DOHH2 (cell line): ENCODE data around the gene MUC5AC.

Source experiments
- H3F3A ChIP-seq: fragments of 200-600 bp; sonication (generic), shearing (Covaris generic); 2 replicates; pipeline ENCODE4 v1.6.0; 2016; ENCODE audit warnings: antibody characterized with exemption, mild to moderate bottlenecking; ENCODE audit not compliant: control insufficient read depth, insufficient read depth
- H3K27ac ChIP-seq: fragments of 200-600 bp; sonication (generic); 2 replicates; pipeline ENCODE4 v1.5.1; 2014; ENCODE audit warnings: low read depth, mild to moderate bottlenecking, low read length, moderate library complexity
- H3K27me3 ChIP-seq: fragments of 200-600 bp; sonication (generic); 2 replicates; pipeline ENCODE4 v1.6.1; 2014; ENCODE audit warnings: mild to moderate bottlenecking, low read length, mixed read lengths; ENCODE audit not compliant: control insufficient read depth
- H3K36me3 ChIP-seq: fragments of 200-600 bp; sonication (generic); 2 replicates; pipeline ENCODE4 v1.6.1; 2014; ENCODE audit warnings: mild to moderate bottlenecking, low read length, moderate library complexity, mixed read lengths; ENCODE audit not compliant: control insufficient read depth
- H3K4me1 ChIP-seq: fragments of 200-600 bp; sonication (generic); 2 replicates; pipeline ENCODE4 v1.6.1; 2014; ENCODE audit warnings: mild to moderate bottlenecking, low read length, mixed read lengths; ENCODE audit not compliant: control insufficient read depth
- H3K4me2 ChIP-seq: fragments of 200-600 bp; sonication (generic); 2 replicates; pipeline ENCODE4 v1.6.0; 2014; ENCODE audit warnings: mild to moderate bottlenecking, low read length, moderate library complexity
- H3K4me3 ChIP-seq: fragments of 200-600 bp; sonication (generic); 2 replicates; pipeline ENCODE4 v1.5.1; 2014; ENCODE audit warnings: mild to moderate bottlenecking, low read length, mixed read lengths
- H3K79me2 ChIP-seq: fragments of 200-600 bp; sonication (generic); 2 replicates; pipeline ENCODE4 v1.6.1; 2014; ENCODE audit warnings: mild to moderate bottlenecking, low read length, mixed read lengths; ENCODE audit not compliant: control insufficient read depth
- H3K9me2 ChIP-seq: fragments of 200-600 bp; sonication (generic); replicated peaks from 2 replicates; pipeline ENCODE4 v1.6.1; 2014; ENCODE audit warnings: mild to moderate bottlenecking, low read length, mixed read lengths; ENCODE audit not compliant: control insufficient read depth
- H3K9me3 ChIP-seq: fragments of 200-600 bp; sonication (generic); 2 replicates; pipeline ENCODE4 v1.6.1; 2014; ENCODE audit warnings: antibody characterized with exemption, low read length, mixed read lengths; ENCODE audit not compliant: control insufficient read depth, insufficient read depth
- H4K20me1 ChIP-seq: fragments of 200-600 bp; sonication (generic); 2 replicates; pipeline ENCODE4 v1.6.0; 2014; ENCODE audit warnings: low read depth, mild to moderate bottlenecking, antibody characterized with exemption, low read length, moderate library complexity; ENCODE audit not compliant: control insufficient read depth, insufficient read depth
- CTCF ChIP-seq: fragments of 200-600 bp; sonication (generic); IDR thresholded peaks from one replicate; pipeline ENCODE4 v1.5.1; 2014; ENCODE audit warnings: antibody characterized with exemption, mild to moderate bottlenecking, low read depth, low read length; ENCODE audit not compliant: poor library complexity, severe bottlenecking
- EZH2phosphoT487 ChIP-seq: fragments of 200-600 bp; sonication (generic); IDR thresholded peaks from 2 replicates; pipeline ENCODE4 v1.6.1; 2017; ENCODE audit warnings: borderline replicate concordance, mild to moderate bottlenecking, antibody characterized with exemption, low read length, moderate library complexity, mixed read lengths

The MUC5AC gene

GRCh38 chr11:1218788-1219445, 61.2 kb downstream of the MUC5AC start:
- Histone ChIP-seq H3K4me2 (no peak overlapping the region), H3K9me2 (no peaks in the 10 kb centered on the region), H3K27me3 (no peaks in the 10 kb centered on the region), H4K20me1 (no peaks in the 10 kb centered on the region), H3K36me3 (no peaks in the 10 kb centered on the region), H3K4me1 (no peaks in the 10 kb centered on the region), H3K27ac (no peak overlapping the region), H3F3A (no peaks in the 10 kb centered on the region), H3K79me2 (no peaks in the 10 kb centered on the region), H3K4me3 (no peak overlapping the region), H3K9me3 (no peaks in the 10 kb centered on the region)
- TF ChIP-seq CTCF: no peak
- TF ChIP-seq EZH2phosphoT487: no peak

GRCh38 chr11:1219446-1219833, 61.7 kb downstream of the MUC5AC start:
- no peak overlapping the region for H3K4me2 ChIP-seq

GRCh38 chr11:1219834-1220815, 62.4 kb downstream of the MUC5AC start:
- Histone ChIP-seq H3F3A (no peaks in the 10 kb centered on the region), H3K9me3 (no peaks in the 10 kb centered on the region), H3K79me2 (no peaks in the 10 kb centered on the region), H3K36me3 (no peaks in the 10 kb centered on the region), H3K27ac (no peak overlapping the region), H3K4me2 (no peak overlapping the region), H3K9me2 (no peaks in the 10 kb centered on the region), H4K20me1 (no peaks in the 10 kb centered on the region), H3K4me3 (no peak overlapping the region), H3K4me1 (no peaks in the 10 kb centered on the region), H3K27me3 (no peaks in the 10 kb centered on the region)
- TF ChIP-seq EZH2phosphoT487: no peak
- no peak for TF ChIP-seq CTCF

More at GRCh38 chr11:1219446-1219833, 61.7 kb downstream of the MUC5AC start:
- no peaks in the 10 kb centered on the region for H3F3A ChIP-seq
- no peaks in the 10 kb centered on the region for H4K20me1 ChIP-seq
- H3K27ac ChIP-seq: no peak overlapping the region
- no peaks in the 10 kb centered on the region for H3K9me2 ChIP-seq
- no peaks in the 10 kb centered on the region for H3K79me2 ChIP-seq
- no peaks in the 10 kb centered on the region for H3K27me3 ChIP-seq
- H3K4me1 ChIP-seq: no peaks in the 10 kb centered on the region
- TF ChIP-seq CTCF (no peak), EZH2phosphoT487 (no peak)
- no peaks in the 10 kb centered on the region for H3K36me3 ChIP-seq
- no peak overlapping the region for H3K4me3 ChIP-seq
- H3K9me3 ChIP-seq: no peaks in the 10 kb centered on the region
